Mesenchymal stem cell (in vitro differentiated cells and primary cell): ENCODE measurements around the gene NOMO2.
"Not testable (repeated sequence)": the region's sequence is repeated elsewhere in the genome, so short reads cannot be mapped to it uniquely, and the experiment has no call there.

Experiments used
- DNase-seq: peaks from one replicate; pipeline ENCODE4 v3.0.0-alpha.2; 2013
- H2AFZ ChIP-seq: one replicate; pipeline ENCODE4 v1.6.1; 2013; ENCODE audit warnings: low read depth, mild to moderate bottlenecking, control low read depth, inconsistent platforms, low read length, moderate library complexity
- H2AK5ac ChIP-seq: 2 replicates; pipeline ENCODE4 v1.6.1; 2013; ENCODE audit warnings: low read length, moderate library complexity, mild to moderate bottlenecking, inconsistent platforms; ENCODE audit not compliant: severe bottlenecking
- H2BK120ac ChIP-seq: one replicate; pipeline ENCODE4 v1.6.1; 2013; ENCODE audit warnings: low read depth, mild to moderate bottlenecking, inconsistent platforms, low read length, moderate library complexity
- H2BK12ac ChIP-seq, 2 experiments: one replicate each; pipeline ENCODE4 v1.6.1; 2013; ENCODE audit warnings: inconsistent platforms in 2 of 2, low read length in 2 of 2, mild to moderate bottlenecking in 2 of 2, moderate library complexity in 2 of 2, control low read depth in 1 of 2
- H2BK15ac ChIP-seq: one replicate; pipeline ENCODE4 v1.6.1; 2013; ENCODE audit warnings: mild to moderate bottlenecking, low read depth, inconsistent platforms; ENCODE audit not compliant: poor library complexity, severe bottlenecking
- H2BK5ac ChIP-seq: 2 replicates; pipeline ENCODE4 v1.6.1; 2013; ENCODE audit warnings: low read depth, mild to moderate bottlenecking, low read length, control low read depth, inconsistent platforms; ENCODE audit not compliant: poor library complexity, severe bottlenecking
- H3K14ac ChIP-seq, 2 experiments: one replicate each; pipeline ENCODE4 v1.6.1; 2013; ENCODE audit warnings: inconsistent platforms in 2 of 2, low read length in 2 of 2, control low read depth in 1 of 2, mild to moderate bottlenecking in 1 of 2, moderate library complexity in 1 of 2
- H3K18ac ChIP-seq, 2 experiments: one replicate each; pipeline ENCODE4 v1.6.1; 2013; ENCODE audit warnings: inconsistent platforms in 2 of 2, low read length in 2 of 2, control low read depth in 1 of 2, low read depth in 1 of 2, mild to moderate bottlenecking in 1 of 2
- H3K23ac ChIP-seq, 2 experiments: one replicate each; pipeline ENCODE4 v1.6.1; 2013; ENCODE audit warnings: inconsistent platforms in 2 of 2, low read length in 2 of 2, mild to moderate bottlenecking in 2 of 2, moderate library complexity in 2 of 2, control low read depth in 1 of 2
- H3K27ac ChIP-seq: 2 replicates; pipeline ENCODE4 v1.5.1; 2013; ENCODE audit warnings: mild to moderate bottlenecking, moderate library complexity, low read length, control low read depth, inconsistent platforms; ENCODE audit not compliant: poor library complexity, severe bottlenecking
- H3K27me3 ChIP-seq, 2 experiments: 2 replicates each; pipeline versions ENCODE4 v1.6.1 to v1.7.0; 2013; ENCODE audit warnings: low read length in 2 of 2, mild to moderate bottlenecking in 2 of 2, moderate library complexity in 2 of 2, control low read depth in 1 of 2, inconsistent platforms in 1 of 2; ENCODE audit not compliant: control insufficient read depth in 1 of 2, insufficient read depth in 1 of 2
- H3K36me3 ChIP-seq, 2 experiments: 2 replicates each; pipeline versions ENCODE4 v1.6.1 to v1.7.0; 2013; ENCODE audit warnings: low read length in 2 of 2, control low read depth in 1 of 2, inconsistent platforms in 1 of 2, low read depth in 1 of 2, mild to moderate bottlenecking in 1 of 2; ENCODE audit not compliant: insufficient read depth in 2 of 2, control insufficient read depth in 1 of 2
- H3K4ac ChIP-seq, 2 experiments: one replicate each; pipeline ENCODE4 v1.6.1; 2013; ENCODE audit warnings: inconsistent platforms in 2 of 2, low read length in 2 of 2, mild to moderate bottlenecking in 2 of 2, moderate library complexity in 2 of 2, control low read depth in 1 of 2, low read depth in 1 of 2
- H3K4me1 ChIP-seq: 2 replicates; pipeline ENCODE4 v1.6.1; 2013; ENCODE audit warnings: low read depth, low read length, control low read depth; ENCODE audit not compliant: control insufficient read depth, insufficient read depth
- H3K4me2 ChIP-seq: 2 replicates; pipeline ENCODE4 v1.6.1; 2013; ENCODE audit warnings: low read length, mild to moderate bottlenecking, inconsistent platforms; ENCODE audit not compliant: poor library complexity, severe bottlenecking
- H3K4me3 ChIP-seq, 2 experiments: 2 replicates each; pipeline versions ENCODE4 v1.5.1 to v1.7.0; 2013; ENCODE audit warnings: low read length in 2 of 2, mild to moderate bottlenecking in 2 of 2, control low read depth in 1 of 2, low read depth in 1 of 2; ENCODE audit not compliant: insufficient read depth in 1 of 2
- H3K79me1 ChIP-seq: replicated peaks from 2 replicates; pipeline ENCODE4 v1.6.1; 2013; ENCODE audit warnings: mild to moderate bottlenecking, control low read depth, low read length, inconsistent platforms; ENCODE audit not compliant: poor library complexity, severe bottlenecking
- H3K9ac ChIP-seq: 2 replicates; pipeline ENCODE4 v1.7.0; 2013; ENCODE audit warnings: mild to moderate bottlenecking, low read length, moderate library complexity
- H3K9me3 ChIP-seq: 2 replicates; pipeline ENCODE4 v1.7.0; 2013; ENCODE audit warnings: mild to moderate bottlenecking, low read length; ENCODE audit not compliant: control insufficient read depth
- H4K8ac ChIP-seq: one replicate; pipeline ENCODE4 v1.6.1; 2013; ENCODE audit warnings: inconsistent platforms, mild to moderate bottlenecking, low read length, moderate library complexity
- H4K91ac ChIP-seq: one replicate; pipeline ENCODE4 v1.6.1; 2013; ENCODE audit warnings: mild to moderate bottlenecking, low read length, inconsistent platforms
- WGBS: methylation state at CpG from one replicate; pipeline ENCODE4 v1.1.7; 2013; ENCODE audit warnings: mixed read lengths; 5-methylcytosine and 5-hydroxymethylcytosine counted together

The NOMO2 gene

GRCh38 chr16:18598582-18598981 is 36.7 kb upstream of the NOMO2 start:
- H2AK5ac ChIP-seq, H3K4ac ChIP-seq, H2BK12ac ChIP-seq, H3K4me1 ChIP-seq, H3K27me3 ChIP-seq, H3K18ac ChIP-seq, H3K4me2 ChIP-seq, H4K91ac ChIP-seq, H4K8ac ChIP-seq, H2BK5ac ChIP-seq, DNase-seq, H2AFZ ChIP-seq, H3K23ac ChIP-seq, H3K9ac ChIP-seq, H2BK15ac ChIP-seq, H3K27ac ChIP-seq, H3K36me3 ChIP-seq, H2BK120ac ChIP-seq, H3K14ac ChIP-seq, H3K9me3 ChIP-seq, H3K79me1 ChIP-seq, H3K4me3 ChIP-seq: not testable (repeated sequence)
- WGBS, result no CpG with 5 or more reads among the region's 1 CpG

- H2BK120ac ChIP-seq, result not testable (repeated sequence)
Observed at GRCh38 chr16:18597734-18598133, 35.8 kb upstream of the NOMO2 start.

GRCh38 chr16:18597319-18597718 is 35.4 kb upstream of the NOMO2 start:
- H3K9ac ChIP-seq, H3K79me1 ChIP-seq, H2BK12ac ChIP-seq, H3K23ac ChIP-seq, H3K27me3 ChIP-seq, H2AFZ ChIP-seq, H4K91ac ChIP-seq, H3K18ac ChIP-seq, H3K4me2 ChIP-seq, H3K4ac ChIP-seq, DNase-seq, H3K27ac ChIP-seq, H3K4me3 ChIP-seq, H3K14ac ChIP-seq, H3K4me1 ChIP-seq, H2BK120ac ChIP-seq, H2BK5ac ChIP-seq, H2AK5ac ChIP-seq, H3K9me3 ChIP-seq, H3K36me3 ChIP-seq, H2BK15ac ChIP-seq, H4K8ac ChIP-seq: not testable (repeated sequence)
- 48% methylated on average over 4 of the region's 4 CpGs for WGBS

More at GRCh38 chr16:18597734-18598133, 35.8 kb upstream of the NOMO2 start:
- H3K4ac ChIP-seq, H4K91ac ChIP-seq, H2BK15ac ChIP-seq, H3K27ac ChIP-seq, H4K8ac ChIP-seq, H2AFZ ChIP-seq, DNase-seq, H3K36me3 ChIP-seq, H3K4me3 ChIP-seq, H3K9ac ChIP-seq, H3K9me3 ChIP-seq, H3K18ac ChIP-seq, H2BK5ac ChIP-seq, H3K4me2 ChIP-seq, H3K23ac ChIP-seq, H3K4me1 ChIP-seq, H3K14ac ChIP-seq, H3K27me3 ChIP-seq, H3K79me1 ChIP-seq, H2AK5ac ChIP-seq, H2BK12ac ChIP-seq: not testable (repeated sequence)
- no CpG with 5 or more reads among the region's 2 CpGs for WGBS

- not testable (repeated sequence) for H3K9me3 ChIP-seq, H3K4me3 ChIP-seq, H2BK12ac ChIP-seq, H2BK5ac ChIP-seq, H2BK15ac ChIP-seq, H3K36me3 ChIP-seq, H3K18ac ChIP-seq, H3K14ac ChIP-seq, H3K9ac ChIP-seq, H3K4ac ChIP-seq, H2AK5ac ChIP-seq, H4K8ac ChIP-seq, DNase-seq, H4K91ac ChIP-seq, H2BK120ac ChIP-seq, H3K4me2 ChIP-seq, H3K27ac ChIP-seq, H3K4me1 ChIP-seq, H3K79me1 ChIP-seq, H2AFZ ChIP-seq, H3K27me3 ChIP-seq, H3K23ac ChIP-seq
- 86% methylated on average over 5 of the region's 11 CpGs for WGBS
Observed at GRCh38 chr16:18595796-18596195, 33.9 kb upstream of the NOMO2 start.
